Measurements from ENCODE around the gene B9D2. TPM values are rescaled to one million over a fixed set of nuclear protein-coding genes. Genes with fewer than 3 reads are reported as not detected.

B9D2 gene
- total and polyA plus RNA-seq, 2 of the 4 experiments (the other 2 are of a cell fraction) = 6.1 to 9.7 TPM

GRCh38 chr19:41409288-41409687 lies 45.3 kb upstream of the B9D2 start:
- Histone ChIP-seq H2BK15ac (ENCODE audit: low read depth, low read length) (no peak overlapping the region), H3K9me1 (ENCODE audit: insufficient read depth, low read length) (peaks cover 4% of the 10 kb centered on the region; the same call in 1 of the 2 replicates), H3K27ac (ENCODE audit: insufficient read depth, low read length) (no peak overlapping the region), H3K9ac (ENCODE audit: low read depth, low read length) (no peak overlapping the region), H3K56ac (ENCODE audit: extremely low read depth, insufficient read depth, low read length) (no peak overlapping the region), H3K9me3 (ENCODE audit: control insufficient read depth, insufficient read depth, low read length) (no peaks in the 10 kb centered on the region), H2BK5ac (ENCODE audit: low read depth, low read length, poor library complexity, severe bottlenecking) (no peak overlapping the region), H3K36me3 (ENCODE audit: control insufficient read depth, insufficient read depth, low read length) (peaks cover 24% of the 10 kb centered on the region), H2AK9ac (replicated peaks; ENCODE audit: low read depth, low read length, poor library complexity) (no peak overlapping the region), H3K4me3 (ENCODE audit: insufficient read depth, low read depth, low read length) (no peak overlapping the region), H4K91ac (ENCODE audit: insufficient read depth, low read depth, low read length) (no peak overlapping the region), H2AK5ac (ENCODE audit: low read depth, low read length) (no peak overlapping the region), H3K4me1 (ENCODE audit: control insufficient read depth, insufficient read depth, low read length) (peaks cover 4% of the 10 kb centered on the region), H4K8ac (ENCODE audit: low read depth in 2 of 2, low read length in 2 of 2) (no peak overlapping the region), H3K23ac (ENCODE audit: low read depth, low read length) (no peak overlapping the region), H2BK20ac (ENCODE audit: low read depth, low read length) (no peak overlapping the region), H3K14ac (replicated peaks; ENCODE audit: low read depth, low read length) (no peak overlapping the region), H3K27me3 (ENCODE audit: control insufficient read depth, insufficient read depth, low read length) (no peaks in the 10 kb centered on the region), H4K20me1 (ENCODE audit: insufficient read depth, low read length) (no peaks in the 10 kb centered on the region), H3K4me2 (ENCODE audit: low read depth, low read length) (no peak overlapping the region), H3K4ac (ENCODE audit: low read depth, low read length) (no peak overlapping the region), H3K79me1 (ENCODE audit: low read depth in 1 of 2, low read length in 2 of 2) (peaks cover 0 to 5% of the 10 kb centered on the region in 2 experiments; a peak in 3 of 4 replicates), H2BK120ac (ENCODE audit: low read depth, low read length) (no peak overlapping the region), H2AFZ (replicated peaks; ENCODE audit: low read length, poor library complexity) (no peak overlapping the region), H3K18ac (ENCODE audit: low read depth, low read length) (no peak overlapping the region), H4K5ac (ENCODE audit: low read depth, low read length) (no peak overlapping the region)
- dilution Hi-C loops (cut with HindIII; ENCODE audit: low sequenced_read_pairs, unreplicated experiment) = no loop called here
- 60% methylated on average over 2 of the region's 4 CpGs; no CpG with 5 or more reads in 1 of the 2 experiments for WGBS, 2 experiments (ENCODE audit: extremely low coverage in 2 of 2, insufficient read length in 1 of 2)
- CTCF ChIA-PET = no interaction called here
- TF ChIP-seq SMC3 (IDR thresholded peaks at IDR 0.05; ENCODE audit: low read depth, low read length) = no peak
- no peak for TF ChIP-seq ELK1 (IDR thresholded peaks at IDR 0.05; ENCODE audit: borderline replicate concordance, low read depth, low read length)
- no peak for TF ChIP-seq RFX5 (IDR thresholded peaks at IDR 0.05; ENCODE audit: low read depth, low read length)
- no peak for TF ChIP-seq USF2 (IDR thresholded peaks at IDR 0.05; ENCODE audit: low read depth, low read length)
- TF ChIP-seq RAD21 (IDR thresholded peaks at IDR 0.05; ENCODE audit: low read length) = no peak
- TF ChIP-seq MAZ (IDR thresholded peaks at IDR 0.05; ENCODE audit: borderline replicate concordance, low read depth, low read length) = no peak
- TF ChIP-seq POLR2A (IDR thresholded peaks at IDR 0.05; ENCODE audit: low read depth, low read length) = no peak
- no peak for TF ChIP-seq RCOR1 (IDR thresholded peaks at IDR 0.05; ENCODE audit: insufficient replicate concordance, low read length)
- no peak for TF ChIP-seq CEBPB (IDR thresholded peaks at IDR 0.05; ENCODE audit: low read depth, low read length)
- TF ChIP-seq BHLHE40 (IDR thresholded peaks at IDR 0.05; ENCODE audit: low read depth, low read length) = no peak
- no peak for TF ChIP-seq CTCF (conservative IDR thresholded peaks at IDR 0.05; ENCODE audit: low read depth, low read length)
- TF ChIP-seq MAFK (IDR thresholded peaks at IDR 0.05; ENCODE audit: low read depth, low read length) = no peak
- TF ChIP-seq NFE2L2 (IDR thresholded peaks at IDR 0.05; ENCODE audit: low read depth, low read length) = no peak
- ATAC-seq (ENCODE audit: low read depth) = peak; percentile 65
- POLR2A ChIA-PET (ENCODE audit: unreplicated experiment) = no interaction called here
- in situ Hi-C loops (cut with MboI; ENCODE audit: low sequenced_read_pairs) = no loop called here
- intact Hi-C loops (cut with micrococcal nuclease) = no loop called here
- peak; percentile 40 for DNase-seq
- no TSS peak for BruUV-seq (replicated peaks)

All from IMR-90 (cell line).